ENCODE measurements around the gene HK3.
"Not testable (repeated sequence)": the region's sequence is repeated elsewhere in the genome, so short reads cannot be mapped to it uniquely, and the experiment has no call there.

HK3 gene

DNA sequence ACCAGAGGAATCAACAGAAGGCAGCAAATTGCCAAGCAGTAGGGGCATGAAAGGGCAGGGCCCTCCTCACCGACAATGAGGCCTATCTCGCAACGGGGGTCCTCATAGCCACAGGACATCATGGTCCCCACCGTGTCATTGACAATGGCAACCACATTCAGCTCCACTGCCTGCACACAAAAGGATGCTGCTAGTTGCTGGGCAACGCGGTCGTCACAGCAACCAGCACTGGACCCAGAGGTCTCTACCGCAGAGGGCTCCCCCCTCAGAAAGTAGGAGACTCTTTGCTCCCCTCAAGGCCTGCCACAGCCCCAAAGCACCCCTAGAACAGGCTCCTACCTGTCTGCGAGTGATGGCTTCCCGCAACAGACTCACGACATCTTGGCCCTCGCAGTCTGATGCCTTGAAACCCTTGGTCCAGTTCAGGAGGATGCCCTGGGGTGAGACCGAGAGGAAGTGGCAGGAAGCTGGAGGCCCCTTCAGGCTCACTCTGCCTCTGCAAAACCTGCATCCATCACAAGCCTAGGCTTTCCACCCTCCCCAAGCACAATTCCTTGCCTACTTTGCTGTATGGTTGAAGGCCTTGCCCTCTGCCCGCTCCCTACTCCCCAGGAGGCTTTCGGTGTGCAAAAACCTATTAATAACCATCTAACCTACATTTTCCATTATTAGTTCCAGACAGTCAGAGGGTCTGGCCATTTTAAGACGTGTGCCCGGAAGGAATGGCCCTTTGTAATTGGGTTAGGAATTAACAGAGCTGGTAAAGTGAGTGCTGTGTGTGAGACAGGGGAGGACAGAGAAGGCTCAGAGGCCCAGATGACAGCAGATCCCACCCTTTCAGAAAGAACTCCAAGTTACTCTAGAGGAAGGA, 15.2 kb downstream of the HK3 start:
- DNase-seq (ENCODE audit: low read depth, low spot score), result no peak

DNA sequence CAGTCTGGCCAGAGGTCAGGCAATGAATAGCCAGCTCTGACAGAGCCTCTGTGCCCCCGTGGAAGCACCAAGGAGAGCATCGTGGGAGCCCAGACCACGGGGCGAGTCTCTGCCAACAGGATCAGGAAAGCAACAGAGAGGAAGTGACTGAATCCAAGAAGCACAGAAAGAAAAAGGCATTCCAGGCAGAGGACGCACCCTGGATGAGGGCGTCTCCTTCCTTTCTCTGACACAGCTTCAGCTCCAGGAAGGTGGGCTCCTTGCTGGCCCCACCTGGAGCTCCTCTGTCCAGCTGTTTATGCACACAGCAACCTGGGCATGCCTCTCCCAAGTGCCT, 16.6 kb downstream of the HK3 start:
- no peak for DNase-seq (ENCODE audit: low read depth, low spot score)

DNA sequence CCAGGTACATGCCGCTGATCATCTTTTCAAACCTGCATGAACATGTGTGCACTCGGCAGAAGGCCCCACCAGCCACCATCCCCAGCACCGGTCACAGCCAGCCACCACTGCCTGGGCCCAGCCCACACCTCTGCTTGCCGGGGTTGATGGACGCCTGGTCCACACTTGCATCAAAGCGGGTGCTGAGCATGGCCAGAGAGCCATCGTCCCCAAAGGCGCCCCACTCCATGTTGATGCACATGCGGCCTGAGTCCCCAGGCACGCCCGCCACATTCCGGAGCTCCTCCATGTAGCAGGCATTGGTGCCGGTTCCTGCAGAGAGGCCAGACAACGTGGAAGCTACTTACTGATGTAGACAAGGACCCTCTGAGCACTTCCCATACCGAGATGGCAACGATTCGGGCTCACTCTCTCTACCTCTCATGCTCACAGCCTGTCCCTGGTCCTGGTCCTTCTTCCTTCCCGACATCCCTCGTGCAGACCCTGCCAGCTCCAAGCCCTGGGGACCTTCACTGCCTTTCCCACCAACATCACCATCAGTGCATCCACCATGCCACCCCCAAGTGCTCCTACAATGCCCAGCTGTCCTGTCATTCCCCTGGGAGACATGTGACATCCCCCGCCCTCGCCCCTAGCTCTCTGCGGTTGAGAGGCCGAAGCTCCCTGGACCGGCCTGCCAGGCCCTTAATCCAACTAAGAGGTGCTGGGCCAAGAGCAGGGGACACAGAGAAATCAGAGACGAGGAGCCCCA, 17.2 kb downstream of the HK3 start:
- DNase-seq (ENCODE audit: low read depth, low spot score), result no peak

DNA sequence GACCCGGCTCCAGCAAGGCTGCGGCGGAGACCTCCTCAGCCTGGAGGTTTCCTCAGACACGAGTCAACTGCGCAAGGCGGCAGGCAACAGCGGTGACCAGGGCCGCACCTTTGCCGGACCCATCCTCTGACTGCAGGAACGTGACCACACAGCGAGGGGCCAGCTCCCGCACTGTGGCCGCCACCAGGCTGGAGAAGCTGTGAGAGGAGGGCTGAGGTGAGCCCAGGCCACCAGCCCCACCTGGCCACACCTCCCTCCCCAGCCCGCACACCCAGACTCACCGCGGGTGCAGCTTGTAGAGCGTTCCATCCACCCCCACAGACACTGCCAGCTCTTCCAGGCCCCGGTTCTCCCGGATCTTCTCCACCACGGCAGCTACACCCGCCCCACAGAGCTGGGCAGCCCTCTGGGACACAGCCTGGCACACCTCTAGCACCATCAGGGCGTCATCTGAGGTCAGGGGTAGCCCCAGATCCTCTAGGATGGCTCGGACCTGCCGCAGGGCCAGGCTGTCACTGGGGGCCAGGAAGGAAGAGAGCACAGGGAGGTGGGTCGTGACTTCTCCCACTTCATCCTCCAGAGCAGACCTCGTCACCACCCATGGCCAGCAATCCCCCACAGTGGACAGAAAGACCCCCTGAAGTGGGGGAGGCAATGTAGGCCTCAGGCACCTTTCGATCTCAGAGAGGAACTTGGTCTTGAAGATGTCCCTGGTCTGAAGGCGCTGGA, 18.0 kb downstream of the HK3 start:
- no peak for DNase-seq (ENCODE audit: low read depth, low spot score)

DNA sequence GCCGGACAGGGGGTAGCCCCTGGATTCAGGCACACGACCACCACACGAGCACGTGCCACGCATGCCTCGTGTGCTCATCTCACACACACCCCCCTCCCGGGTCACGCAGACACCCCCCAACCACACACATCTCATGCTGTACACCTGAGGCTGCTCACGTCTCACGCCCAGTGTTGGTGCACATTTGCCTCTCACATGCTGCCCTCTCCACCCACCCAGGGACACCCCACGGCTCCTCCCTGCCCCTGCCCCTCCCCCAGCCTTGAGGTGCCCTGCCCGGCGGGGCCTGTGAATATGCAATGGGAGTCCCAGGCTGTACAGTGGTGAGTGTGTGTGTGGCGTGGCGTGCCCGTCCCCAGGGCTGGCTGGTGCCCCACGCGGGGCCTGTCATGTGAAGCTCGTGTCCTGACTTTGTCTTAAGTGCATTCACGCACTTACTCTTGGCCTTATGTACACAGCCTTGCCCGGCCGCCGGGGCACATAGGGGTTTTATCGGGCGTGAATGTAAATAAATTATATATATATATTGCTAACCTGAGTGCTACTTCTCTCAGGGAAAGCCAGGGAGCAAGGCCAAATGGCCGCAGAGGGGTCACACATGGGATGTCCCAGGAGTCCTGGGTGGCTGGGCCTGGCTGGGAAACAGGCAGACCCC, 18.7 kb downstream of the HK3 start:
- DNase-seq (ENCODE audit: low read depth, low spot score), result no peak

DNA sequence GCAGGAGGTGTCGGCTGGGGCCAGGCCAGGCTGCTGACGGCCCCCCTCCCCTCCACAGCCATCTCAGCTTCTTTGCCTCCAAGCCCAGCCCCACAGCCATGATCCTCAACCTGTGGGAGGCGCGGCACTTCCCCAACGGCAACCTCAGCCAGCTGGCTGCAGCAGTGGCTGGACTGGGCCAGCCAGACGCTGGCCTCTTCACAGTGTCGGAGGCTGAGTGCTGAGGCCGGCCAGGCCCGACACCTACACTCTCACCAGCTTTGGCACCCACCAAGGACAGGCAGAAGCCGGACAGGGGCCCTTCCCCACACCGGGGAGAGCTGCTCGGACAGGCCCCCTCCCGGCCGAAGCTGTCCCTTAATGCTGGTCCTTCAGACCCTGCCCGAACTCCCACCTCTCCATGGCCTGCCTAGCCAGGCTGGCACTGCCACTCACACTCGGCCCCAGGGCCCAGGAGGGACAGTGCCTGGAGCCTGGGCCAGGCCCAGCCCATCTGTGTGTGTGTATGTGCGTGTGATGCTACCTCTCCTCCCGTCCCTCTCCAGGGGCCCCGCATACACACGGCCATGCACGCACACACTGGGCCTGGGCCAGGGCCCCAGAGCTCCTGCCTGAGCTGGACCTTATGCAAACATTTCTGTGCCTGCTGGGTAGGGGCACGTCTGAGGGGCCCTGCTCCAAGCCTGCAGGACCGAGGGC, 19.3 kb downstream of the HK3 start:
- no peak for DNase-seq (ENCODE audit: low read depth, low spot score)

DNA sequence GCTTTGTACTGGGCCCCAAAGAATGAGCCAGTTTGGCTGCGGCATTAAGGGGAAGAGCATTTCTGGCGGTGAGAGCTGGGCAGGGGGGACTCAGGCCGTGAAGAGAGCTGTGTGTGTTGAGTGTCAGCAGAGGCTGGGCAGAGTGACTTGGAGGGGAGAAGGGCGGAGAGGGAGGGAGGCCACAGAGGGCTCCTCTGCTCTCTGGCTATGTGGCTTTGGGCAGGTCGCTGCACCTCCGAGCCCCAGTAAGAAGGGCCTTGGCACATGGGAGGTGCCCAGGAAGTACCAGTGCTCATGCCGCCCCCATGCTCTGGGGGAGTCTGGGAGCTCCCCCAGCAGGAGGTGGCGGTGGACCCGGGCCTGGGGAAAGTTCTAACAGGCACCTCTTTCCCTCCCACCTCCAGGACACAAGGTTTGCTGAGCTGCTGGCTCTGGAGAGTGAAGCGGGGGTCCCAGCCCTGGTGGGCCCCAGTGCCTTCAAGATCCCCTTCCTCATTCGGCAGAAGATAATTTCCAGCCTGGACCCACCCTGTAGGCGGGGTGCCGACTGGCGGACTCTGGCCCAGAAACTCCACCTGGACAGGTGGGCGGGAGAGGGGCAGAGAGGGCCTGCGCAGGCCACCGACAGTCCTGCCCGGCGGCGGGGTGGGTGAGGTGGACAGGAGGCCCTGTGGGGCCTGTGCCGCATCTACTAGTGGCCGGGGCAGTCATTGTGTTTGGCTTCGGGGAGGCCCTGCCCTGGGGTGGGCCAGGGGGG, 20.1 kb downstream of the HK3 start:
- DNase-seq (ENCODE audit: low read depth, low spot score), result no peak

DNA sequence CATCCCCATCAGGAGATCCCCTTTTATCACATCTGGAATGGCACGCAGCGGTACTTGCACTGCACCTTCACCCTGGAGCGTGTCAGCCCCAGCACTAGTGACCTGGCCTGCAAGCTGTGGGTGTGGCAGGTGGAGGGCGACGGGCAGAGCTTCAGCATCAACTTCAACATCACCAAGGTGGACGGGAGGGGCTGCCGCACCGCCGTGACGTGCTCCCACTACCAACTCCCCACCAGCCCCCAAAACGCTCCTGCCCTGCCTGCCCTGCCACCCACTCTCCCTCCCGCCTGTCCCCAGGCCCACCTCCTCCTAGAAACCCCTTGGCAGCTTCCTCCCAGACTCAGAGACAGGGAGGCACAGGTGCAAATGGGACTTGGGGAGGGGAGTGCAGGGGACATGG, 20.7 kb downstream of the HK3 start:
- DNase-seq (ENCODE audit: low read depth, low spot score), result no peak

DNA sequence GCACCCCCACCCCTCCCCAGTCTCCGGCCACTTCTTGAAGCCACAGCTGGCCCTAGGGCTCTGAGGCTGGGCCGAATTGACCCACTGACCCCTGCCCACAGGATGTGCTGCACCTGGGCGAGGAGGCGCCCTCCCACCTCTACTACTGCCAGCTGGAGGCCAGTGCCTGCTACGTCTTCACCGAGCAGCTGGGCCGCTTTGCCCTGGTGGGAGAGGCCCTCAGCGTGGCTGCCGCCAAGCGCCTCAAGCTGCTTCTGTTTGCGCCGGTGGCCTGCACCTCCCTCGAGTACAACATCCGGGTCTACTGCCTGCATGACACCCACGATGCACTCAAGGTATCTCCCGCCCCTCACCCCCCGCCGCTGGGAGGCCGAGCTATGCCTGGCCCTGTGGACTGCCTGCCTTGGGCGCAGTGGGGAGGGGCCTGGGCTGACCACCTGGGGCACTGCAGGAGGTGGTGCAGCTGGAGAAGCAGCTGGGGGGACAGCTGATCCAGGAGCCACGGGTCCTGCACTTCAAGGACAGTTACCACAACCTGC, 21.3 kb downstream of the HK3 start:
- DNase-seq (ENCODE audit: low read depth, low spot score), result no peak

DNA sequence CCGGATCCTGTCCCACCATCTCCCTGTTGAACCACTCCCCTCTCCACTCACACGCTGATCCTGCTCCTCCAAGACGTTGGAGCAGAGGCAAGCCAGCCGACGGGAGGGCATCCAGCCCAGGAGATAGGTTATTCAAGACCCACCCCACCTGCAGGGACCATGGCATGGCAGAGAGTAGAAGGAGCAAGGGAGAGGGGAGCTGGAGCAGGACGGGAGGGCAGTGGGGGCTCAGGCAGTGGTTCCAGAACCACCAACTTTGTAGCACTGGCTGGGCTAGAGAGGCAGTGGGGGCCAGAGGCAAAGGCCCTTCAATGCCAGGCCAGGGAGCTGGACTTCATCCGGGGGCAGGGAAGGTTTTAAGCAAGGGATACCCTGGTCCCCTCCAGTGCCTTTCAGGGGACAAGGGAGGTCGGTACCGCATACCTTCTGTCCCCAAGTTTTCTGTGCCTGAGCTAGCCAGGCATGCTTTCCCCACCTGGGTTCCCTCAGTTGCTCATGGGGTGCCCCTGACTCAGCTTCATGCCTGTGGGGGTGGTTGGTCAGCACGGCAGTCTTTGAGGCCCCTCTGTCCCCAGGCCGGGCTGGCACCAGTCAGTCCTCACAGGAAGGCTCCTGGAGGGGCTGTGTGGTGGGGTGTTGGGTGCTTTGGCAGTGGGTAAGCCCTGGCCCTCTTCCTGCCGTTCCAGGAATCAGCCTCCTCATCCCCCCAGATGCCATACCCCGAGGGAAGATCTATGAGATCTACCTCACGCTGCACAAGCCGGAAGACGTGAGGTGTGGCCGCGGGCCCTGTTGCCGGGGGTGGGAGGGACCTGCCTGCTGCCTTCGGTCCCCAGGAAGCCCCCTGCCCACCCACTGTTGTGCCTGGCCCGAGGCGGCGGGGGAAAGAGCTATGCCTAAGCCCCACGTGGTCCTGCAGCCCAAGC, 22.4 kb downstream of the HK3 start:
- DNase-seq (ENCODE audit: low read depth, low spot score), result no peak

DNA sequence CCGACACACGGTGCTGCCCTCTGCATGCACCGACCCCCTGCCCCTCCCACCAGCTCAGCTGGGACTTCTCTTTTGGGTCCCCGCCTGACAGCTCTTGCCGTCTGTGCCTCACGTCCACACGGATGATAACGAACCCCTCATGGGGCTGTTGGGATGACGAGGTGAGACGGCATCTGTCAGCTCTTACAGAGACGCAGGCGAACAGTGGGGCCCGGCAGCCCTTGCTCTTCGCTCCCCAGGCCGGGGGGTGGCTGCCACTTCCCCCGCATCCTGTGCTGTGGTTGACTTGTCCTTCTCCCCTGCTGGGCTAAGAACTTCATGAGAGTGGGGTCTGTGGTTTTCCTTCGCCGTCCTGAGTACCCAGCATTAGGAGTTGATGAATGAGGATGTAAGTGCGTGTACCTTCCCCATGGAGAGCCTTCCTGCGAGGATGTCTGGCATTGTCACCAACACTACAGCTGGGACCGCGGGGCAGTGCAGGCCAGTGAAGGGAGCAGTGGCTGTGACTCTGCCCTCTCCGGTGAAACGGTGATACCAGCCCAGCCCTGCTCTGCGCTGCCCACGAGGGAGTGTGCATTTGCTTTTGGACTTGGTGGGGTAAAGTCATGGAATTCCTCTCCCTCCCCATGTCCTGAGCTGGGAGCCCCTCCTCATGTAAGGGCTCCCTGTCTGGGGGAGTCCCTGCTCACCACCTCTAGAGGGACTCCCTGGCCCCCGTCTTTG, 23.2 kb downstream of the HK3 start:
- no peak for DNase-seq (ENCODE audit: low read depth, low spot score)

DNA sequence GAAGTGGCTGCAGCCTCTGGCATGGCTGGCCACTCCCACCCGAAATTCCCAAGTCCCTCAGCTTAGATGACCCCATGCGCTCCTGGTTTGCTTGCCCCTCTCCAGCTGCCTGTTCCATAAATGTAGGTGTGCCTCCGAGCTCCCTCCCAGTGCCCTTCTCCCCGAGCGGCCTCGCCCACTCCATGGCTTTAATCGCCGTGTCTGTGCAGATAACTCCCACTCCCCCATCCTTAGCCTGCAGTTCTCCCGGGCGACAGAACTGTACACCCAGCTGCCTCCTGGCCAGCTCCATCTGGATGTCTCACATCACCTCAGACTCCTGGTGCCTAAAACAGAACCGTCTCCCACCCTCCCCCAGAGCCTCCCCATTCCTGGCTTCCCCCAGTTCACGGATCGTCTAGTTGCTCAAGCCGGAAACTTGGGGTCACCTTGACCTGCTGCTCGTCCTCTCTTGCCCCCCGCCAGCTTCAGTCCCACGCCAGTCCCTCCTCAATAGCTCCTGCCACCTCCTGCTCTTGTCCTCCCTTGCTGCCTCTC, 24.1 kb downstream of the HK3 start:
- no peak for DNase-seq (ENCODE audit: low read depth, low spot score)

DNA sequence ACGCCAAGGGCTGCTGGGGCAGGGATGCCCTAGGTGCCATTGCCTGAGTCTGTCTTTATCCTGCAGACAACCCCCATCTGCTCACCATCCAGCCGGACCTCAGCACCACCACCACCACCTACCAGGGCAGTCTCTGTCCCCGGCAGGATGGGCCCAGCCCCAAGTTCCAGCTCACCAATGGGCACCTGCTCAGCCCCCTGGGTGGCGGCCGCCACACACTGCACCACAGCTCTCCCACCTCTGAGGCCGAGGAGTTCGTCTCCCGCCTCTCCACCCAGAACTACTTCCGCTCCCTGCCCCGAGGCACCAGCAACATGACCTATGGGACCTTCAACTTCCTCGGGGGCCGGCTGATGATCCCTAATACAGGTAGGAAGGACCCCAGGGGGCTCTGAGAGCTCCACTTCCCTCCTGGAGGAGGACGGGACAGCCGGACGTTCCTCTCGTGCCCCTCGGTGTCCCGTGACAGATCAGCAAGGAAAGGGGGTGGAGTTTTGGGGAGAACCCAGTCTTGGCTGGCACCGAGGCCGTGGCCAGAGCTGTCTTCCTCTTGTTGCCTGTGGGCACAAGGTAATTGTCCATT, 24.9 kb downstream of the HK3 start:
- DNase-seq (ENCODE audit: low read depth, low spot score), result no peak

DNA sequence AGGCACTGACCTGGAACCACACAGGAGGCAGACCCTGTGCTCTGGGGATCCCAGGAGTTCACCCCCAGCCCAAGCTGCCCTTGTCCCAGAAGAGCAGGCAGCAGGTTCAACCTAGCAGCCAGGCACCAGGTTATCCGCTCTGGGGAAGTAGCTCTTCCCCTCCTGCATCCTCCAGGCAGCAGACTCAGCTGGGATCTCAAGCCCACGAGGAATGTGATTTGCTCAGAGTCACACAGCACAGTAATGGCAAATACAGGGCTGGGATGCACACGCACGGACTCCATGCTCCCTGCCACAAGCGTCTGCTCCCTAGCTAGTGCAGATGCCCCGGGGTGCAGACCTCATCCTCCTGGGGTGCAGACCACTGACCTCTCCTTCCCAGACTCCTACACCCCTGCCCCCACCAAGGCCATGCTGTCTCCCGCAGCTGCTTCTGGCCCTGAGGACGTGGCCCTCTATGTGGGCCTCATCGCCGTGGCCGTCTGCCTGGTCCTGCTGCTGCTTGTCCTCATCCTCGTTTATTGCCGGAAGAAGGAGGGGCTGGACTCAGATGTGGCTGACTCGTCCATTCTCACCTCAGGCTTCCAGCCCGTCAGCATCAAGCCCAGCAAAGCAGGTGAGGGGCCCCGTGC, 25.5 kb downstream of the HK3 start:
- DNase-seq (ENCODE audit: low read depth, low spot score), result no peak

DNA sequence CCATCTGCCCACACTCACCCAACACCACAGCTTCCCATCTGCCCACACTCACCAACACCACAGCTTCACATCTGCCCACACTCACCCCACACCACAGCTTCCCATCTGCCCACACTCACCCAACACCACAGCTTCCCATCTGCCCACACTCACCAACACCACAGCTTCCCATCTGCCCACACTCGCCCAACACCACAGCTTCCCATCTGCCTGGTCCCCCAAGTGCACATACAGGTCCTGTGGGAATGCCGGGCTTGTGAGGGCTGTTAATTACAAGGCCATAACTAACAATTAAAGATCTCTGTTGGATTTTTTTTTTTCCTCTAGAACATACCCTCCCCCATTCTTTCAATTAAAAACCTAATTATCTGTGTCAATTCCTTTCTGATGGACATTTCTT, 26.1 kb downstream of the HK3 start:
- DNase-seq (ENCODE audit: low read depth, low spot score), result not testable (repeated sequence)

DNA sequence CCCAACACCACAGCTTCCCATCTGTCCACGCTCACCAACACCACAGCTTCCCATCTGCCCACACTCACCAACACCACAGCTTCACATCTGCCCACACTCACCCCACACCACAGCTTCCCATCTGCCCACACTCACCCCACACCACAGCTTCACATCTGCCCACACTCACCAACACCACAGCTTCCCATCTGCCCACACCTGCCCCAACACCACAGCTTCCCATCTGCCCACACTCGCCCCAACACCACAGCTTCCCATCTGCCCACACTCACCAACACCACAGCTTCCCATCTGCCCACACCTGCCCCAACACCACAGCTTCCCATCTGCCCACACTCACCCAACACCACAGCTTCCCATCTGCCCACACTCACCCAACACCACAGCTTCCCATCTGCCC, 26.6 kb downstream of the HK3 start:
- not testable (repeated sequence) for DNase-seq (ENCODE audit: low read depth, low spot score)

DNA sequence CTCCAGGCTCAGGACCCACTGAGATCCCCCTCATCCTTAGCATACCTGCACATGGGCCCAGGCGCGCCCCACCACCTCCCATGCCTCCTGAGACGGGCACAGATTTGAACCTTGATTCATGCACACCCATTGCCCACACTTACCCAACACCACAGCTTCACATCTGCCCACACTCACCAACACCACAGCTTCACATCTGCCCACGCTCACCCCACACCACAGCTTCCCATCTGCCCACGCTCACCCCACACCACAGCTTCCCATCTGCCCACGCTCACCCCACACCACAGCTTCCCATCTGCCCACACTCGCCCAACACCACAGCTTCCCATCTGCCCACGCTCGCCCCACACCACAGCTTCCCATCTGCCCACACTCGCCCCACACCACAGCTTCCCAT, 28.5 kb downstream of the HK3 start:
- DNase-seq (ENCODE audit: low read depth, low spot score), result not testable (repeated sequence)
